Measurements from ENCODE around the gene C10orf90. TPM values are rescaled to one million over a fixed set of nuclear protein-coding genes. Genes with fewer than 3 reads are reported as not detected.

C10orf90 gene
- total RNA-seq, 3 donors from 2014 or later (not counting 1 experiment from before 2014, with no cell fraction given), result not detected

GRCh38 chr10:126375926-126376554 lies 294.5 kb downstream of the C10orf90 start:
- peaks cover 10 to 45% of the 10 kb centered on the region in 2 donors for H3K27me3 Mint-ChIP-seq (ENCODE audit: low read depth in 2 of 2)
- no peaks in the 10 kb centered on the region for H3K36me3 ChIP-seq (ENCODE audit: control insufficient read depth, insufficient read depth, low read length)
- H3K36me3 Mint-ChIP-seq, result no peaks in the 10 kb centered on the region
- H3K9me3 ChIP-seq (ENCODE audit: control insufficient read depth, insufficient read depth, low read length), result no peaks in the 10 kb centered on the region
- ATAC-seq (no peak), DNase-seq (no peak)
- WGBS (ENCODE audit: insufficient coverage), result no CpG with 5 or more reads among the region's 1 CpG
- no peak overlapping the region for H3K27ac ChIP-seq (ENCODE audit: low read length)
- H3K27me3 ChIP-seq (ENCODE audit: control insufficient read depth, insufficient read depth, low read length), result no peaks in the 10 kb centered on the region
- intact Hi-C loops (cut with micrococcal nuclease), result no loop called here
- no peak overlapping the region for H3K27ac Mint-ChIP-seq
- no peak overlapping the region for H3K4me3 Mint-ChIP-seq
- TF ChIP-seq, protein P1, sequence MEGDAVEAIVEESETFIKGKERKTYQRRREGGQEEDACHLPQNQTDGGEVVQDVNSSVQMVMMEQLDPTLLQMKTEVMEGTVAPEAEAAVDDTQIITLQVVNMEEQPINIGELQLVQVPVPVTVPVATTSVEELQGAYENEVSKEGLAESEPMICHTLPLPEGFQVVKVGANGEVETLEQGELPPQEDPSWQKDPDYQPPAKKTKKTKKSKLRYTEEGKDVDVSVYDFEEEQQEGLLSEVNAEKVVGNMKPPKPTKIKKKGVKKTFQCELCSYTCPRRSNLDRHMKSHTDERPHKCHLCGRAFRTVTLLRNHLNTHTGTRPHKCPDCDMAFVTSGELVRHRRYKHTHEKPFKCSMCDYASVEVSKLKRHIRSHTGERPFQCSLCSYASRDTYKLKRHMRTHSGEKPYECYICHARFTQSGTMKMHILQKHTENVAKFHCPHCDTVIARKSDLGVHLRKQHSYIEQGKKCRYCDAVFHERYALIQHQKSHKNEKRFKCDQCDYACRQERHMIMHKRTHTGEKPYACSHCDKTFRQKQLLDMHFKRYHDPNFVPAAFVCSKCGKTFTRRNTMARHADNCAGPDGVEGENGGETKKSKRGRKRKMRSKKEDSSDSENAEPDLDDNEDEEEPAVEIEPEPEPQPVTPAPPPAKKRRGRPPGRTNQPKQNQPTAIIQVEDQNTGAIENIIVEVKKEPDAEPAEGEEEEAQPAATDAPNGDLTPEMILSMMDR (IDR thresholded peaks at IDR 0.05), result no peak
- H3K4me3 ChIP-seq (ENCODE audit: low read length), result no peak overlapping the region
- H3K4me1 Mint-ChIP-seq, result no peaks in the 10 kb centered on the region
- H3K9me3 Mint-ChIP-seq, result peaks cover 0 to 2% of the 10 kb centered on the region in 2 donors
- no peaks in the 10 kb centered on the region for H3K4me1 ChIP-seq (ENCODE audit: control insufficient read depth, insufficient read depth, low read length)

DNA sequence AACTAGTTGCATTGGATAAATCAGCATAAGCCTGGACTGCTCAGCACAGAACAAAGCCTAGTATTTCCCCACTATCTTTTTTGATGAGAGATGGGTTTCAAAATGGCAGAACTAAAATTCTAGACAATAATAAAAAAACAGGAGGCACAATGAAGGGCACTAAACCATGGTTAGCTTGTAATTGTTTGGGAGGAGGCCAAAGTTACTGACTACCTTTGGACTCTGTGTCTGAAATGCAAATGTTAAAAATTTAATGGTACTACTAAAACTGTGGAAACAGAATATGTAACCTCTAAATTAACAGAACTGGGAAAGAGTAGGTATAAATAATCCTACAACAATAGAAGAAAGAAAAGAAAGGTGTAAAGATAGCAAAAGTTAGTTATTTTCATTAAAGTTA lies 295.2 kb downstream of the C10orf90 start:
- TF ChIP-seq, protein P1 (IDR thresholded peaks at IDR 0.05), result no peak
- ATAC-seq (no peak), DNase-seq (no peak)
- Mint-ChIP-seq H3K27ac (no peak overlapping the region), H3K36me3 (no peaks in the 10 kb centered on the region), H3K9me3 (peaks cover 0 to 2% of the 10 kb centered on the region in 2 donors), H3K27me3 (ENCODE audit: low read depth in 2 of 2) (peaks cover 10 to 45% of the 10 kb centered on the region in 2 donors), H3K4me3 (no peak overlapping the region), H3K4me1 (no peaks in the 10 kb centered on the region)
- Histone ChIP-seq H3K36me3 (ENCODE audit: control insufficient read depth, insufficient read depth, low read length) (no peaks in the 10 kb centered on the region), H3K27ac (ENCODE audit: low read length) (no peak overlapping the region), H3K4me1 (ENCODE audit: control insufficient read depth, insufficient read depth, low read length) (no peaks in the 10 kb centered on the region), H3K27me3 (ENCODE audit: control insufficient read depth, insufficient read depth, low read length) (no peaks in the 10 kb centered on the region), H3K9me3 (ENCODE audit: control insufficient read depth, insufficient read depth, low read length) (no peaks in the 10 kb centered on the region), H3K4me3 (ENCODE audit: low read length) (no peak overlapping the region)
- intact Hi-C loops (cut with micrococcal nuclease), result no loop called here

Other genes starting within 250 kb of the C10orf90 start
- under 1 TPM; 0.07 to 0.12 (median 0.08) TPM for gene DOCK1, start 234.7 kb upstream of the C10orf90 start, total RNA-seq

Data from natural killer cell (primary cell).